Testis (tissue), 2 donors: ENCODE data around the gene FBXL22.

Experiments used
- CTCF ChIP-seq, 3 experiments: fragments of 450-650 bp in 2 of 3; fragments of 200-600 bp in 1 of 3; sonication (generic) in 1 of 3; IDR thresholded peaks; one replicate each; pipeline ENCODE4 v1.5.1; 2016 to 2019; ENCODE audit warnings: antibody characterized with exemption in 3 of 3, mild to moderate bottlenecking in 2 of 3, moderate library complexity in 1 of 3
- POLR2A ChIP-seq: fragments of 450-650 bp; IDR thresholded peaks from one replicate; pipeline ENCODE4 v1.6.1; 2017; ENCODE audit warnings: antibody characterized with exemption, mild to moderate bottlenecking, moderate library complexity

- no peak for TF ChIP-seq CTCF (IDR thresholded peaks at IDR 0.05)
- TF ChIP-seq POLR2A, result no peak
Measured at GRCh38 chr15:63555507-63555906, 41.7 kb upstream of the FBXL22 start.
